ENCODE results near the gene KCNA10.

Gene KCNA10

GRCh38 chr1:110477445-110477957, 41.5 kb downstream of the KCNA10 start:
- H3K27me3 ChIP-seq (ENCODE audit: control insufficient read depth, insufficient read depth, low read length), result no peaks in the 10 kb centered on the region
- peak overlapping the region; percentile 21 for H3K27ac ChIP-seq (ENCODE audit: low read depth, low read length)
- H3K36me3 ChIP-seq (ENCODE audit: control insufficient read depth, insufficient read depth, low read length), result no peaks in the 10 kb centered on the region
- no peak overlapping the region for H3K4me3 ChIP-seq (ENCODE audit: low read depth, low read length)
- peaks cover 7% of the 10 kb centered on the region; the same call in 1 of the 2 replicates for H3K4me1 ChIP-seq (ENCODE audit: control insufficient read depth, insufficient read depth, low read length)
- no peak overlapping the region for H3K9ac ChIP-seq (ENCODE audit: low read depth, low read length)
- H3K9me3 ChIP-seq (ENCODE audit: control insufficient read depth, insufficient read depth, low read length), result no peaks in the 10 kb centered on the region

DNA sequence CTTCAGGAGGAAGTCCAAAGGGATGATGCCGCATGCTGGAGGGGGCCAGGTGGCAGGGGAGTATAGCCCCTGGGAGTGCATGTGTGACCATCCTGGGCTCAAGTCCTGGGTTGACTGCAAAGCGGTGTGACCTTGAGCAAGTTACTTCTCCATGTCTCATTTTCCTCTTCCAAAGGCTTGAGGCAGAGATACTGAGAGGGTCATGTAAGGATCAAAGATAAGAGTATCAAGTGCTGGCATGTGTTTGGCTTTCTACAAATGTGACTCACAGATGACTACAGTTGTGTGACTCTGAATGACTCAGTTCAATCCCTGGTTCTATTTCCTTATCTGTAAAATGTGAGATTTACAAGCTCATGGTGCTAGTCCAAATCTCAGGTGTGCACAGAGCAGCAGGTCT, 41.9 kb downstream of the KCNA10 start:
- Histone ChIP-seq H3K27ac (ENCODE audit: low read depth, low read length) (peak overlapping the region; percentile 21), H3K4me3 (ENCODE audit: low read depth, low read length) (no peak overlapping the region), H3K9ac (ENCODE audit: low read depth, low read length) (no peak overlapping the region), H3K9me3 (ENCODE audit: control insufficient read depth, insufficient read depth, low read length) (no peaks in the 10 kb centered on the region), H3K27me3 (ENCODE audit: control insufficient read depth, insufficient read depth, low read length) (no peaks in the 10 kb centered on the region), H3K36me3 (ENCODE audit: control insufficient read depth, insufficient read depth, low read length) (no peaks in the 10 kb centered on the region), H3K4me1 (ENCODE audit: control insufficient read depth, insufficient read depth, low read length) (peaks cover 4% of the 10 kb centered on the region; the same call in 1 of the 2 replicates)

GRCh38 chr1:110476028-110476765, 42.8 kb downstream of the KCNA10 start:
- Histone ChIP-seq H3K4me1 (ENCODE audit: control insufficient read depth, insufficient read depth, low read length) (no peaks in the 10 kb centered on the region), H3K9me3 (ENCODE audit: control insufficient read depth, insufficient read depth, low read length) (no peaks in the 10 kb centered on the region), H3K9ac (ENCODE audit: low read depth, low read length) (no peak overlapping the region), H3K36me3 (ENCODE audit: control insufficient read depth, insufficient read depth, low read length) (no peaks in the 10 kb centered on the region), H3K4me3 (ENCODE audit: low read depth, low read length) (no peak overlapping the region), H3K27ac (ENCODE audit: low read depth, low read length) (no peak overlapping the region), H3K27me3 (ENCODE audit: control insufficient read depth, insufficient read depth, low read length) (no peaks in the 10 kb centered on the region)

DNA sequence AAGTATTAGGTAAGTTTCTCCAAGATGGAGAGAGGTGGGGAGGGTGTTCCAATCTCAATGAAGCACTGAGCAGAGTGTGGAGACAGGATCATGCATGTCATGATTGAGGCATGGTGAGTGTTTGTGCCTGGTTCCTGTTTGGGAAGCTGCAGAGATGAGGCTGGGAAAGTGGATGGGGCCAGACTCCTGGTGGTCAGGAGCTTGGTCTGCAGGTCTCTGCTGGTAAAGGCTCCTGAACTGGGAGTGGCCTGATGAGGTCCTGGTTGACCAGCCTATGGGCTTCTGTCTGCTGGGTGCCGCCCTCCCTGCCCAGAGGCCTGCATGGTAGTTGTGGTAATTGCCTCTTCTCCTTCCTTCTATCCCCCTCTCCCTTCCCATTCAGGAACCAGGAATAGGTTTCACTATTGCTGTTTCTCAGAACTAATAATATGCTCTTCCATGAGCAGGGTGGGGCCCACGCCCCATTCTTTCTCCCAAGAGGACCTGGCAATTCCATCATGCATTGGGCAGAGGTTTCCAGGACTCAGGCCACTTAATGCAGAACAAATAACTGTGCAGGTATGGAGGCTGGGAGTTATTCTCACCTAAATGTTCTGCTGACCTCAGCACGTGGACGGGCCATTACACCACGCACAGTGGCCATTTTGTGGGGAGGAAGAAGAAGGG, 43.5 kb downstream of the KCNA10 start:
- Histone ChIP-seq H3K4me3 (ENCODE audit: low read depth, low read length) (no peak overlapping the region), H3K27me3 (ENCODE audit: control insufficient read depth, insufficient read depth, low read length) (no peaks in the 10 kb centered on the region), H3K27ac (ENCODE audit: low read depth, low read length) (no peak overlapping the region), H3K9ac (ENCODE audit: low read depth, low read length) (no peak overlapping the region), H3K4me1 (ENCODE audit: control insufficient read depth, insufficient read depth, low read length) (no peaks in the 10 kb centered on the region), H3K36me3 (ENCODE audit: control insufficient read depth, insufficient read depth, low read length) (no peaks in the 10 kb centered on the region), H3K9me3 (ENCODE audit: control insufficient read depth, insufficient read depth, low read length) (no peaks in the 10 kb centered on the region)

- Histone ChIP-seq H3K9me3 (ENCODE audit: control insufficient read depth, insufficient read depth, low read length) (no peaks in the 10 kb centered on the region), H3K4me3 (ENCODE audit: low read depth, low read length) (no peak overlapping the region), H3K9ac (ENCODE audit: low read depth, low read length) (no peak overlapping the region), H3K27ac (ENCODE audit: low read depth, low read length) (no peak overlapping the region), H3K4me1 (ENCODE audit: control insufficient read depth, insufficient read depth, low read length) (no peaks in the 10 kb centered on the region), H3K27me3 (ENCODE audit: control insufficient read depth, insufficient read depth, low read length) (no peaks in the 10 kb centered on the region), H3K36me3 (ENCODE audit: control insufficient read depth, insufficient read depth, low read length) (no peaks in the 10 kb centered on the region)
Measured at GRCh38 chr1:110474444-110474843, 44.5 kb downstream of the KCNA10 start.

DNA sequence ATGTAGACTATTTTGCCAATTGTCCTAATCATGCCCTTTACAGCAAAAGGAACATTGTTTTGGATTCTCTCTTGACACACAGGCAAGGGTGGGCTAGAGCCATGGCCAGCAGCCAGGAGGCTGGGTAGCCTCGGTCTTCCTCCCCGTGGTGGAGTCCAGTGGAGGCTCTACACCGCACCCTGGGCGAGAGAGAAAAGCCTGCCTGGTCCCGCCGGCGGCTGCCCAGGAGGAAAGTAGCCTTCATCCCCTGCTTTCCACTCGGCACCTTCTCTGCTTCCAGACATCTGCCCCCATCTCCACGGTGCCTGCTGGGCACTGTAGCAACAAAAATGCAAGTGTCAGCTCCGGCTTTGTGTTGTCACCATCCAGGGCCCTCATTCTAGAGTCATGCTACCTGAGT, 46.4 kb downstream of the KCNA10 start:
- Histone ChIP-seq H3K36me3 (ENCODE audit: control insufficient read depth, insufficient read depth, low read length) (no peaks in the 10 kb centered on the region), H3K9ac (ENCODE audit: low read depth, low read length) (no peak overlapping the region), H3K4me1 (ENCODE audit: control insufficient read depth, insufficient read depth, low read length) (no peaks in the 10 kb centered on the region), H3K9me3 (ENCODE audit: control insufficient read depth, insufficient read depth, low read length) (no peaks in the 10 kb centered on the region), H3K4me3 (ENCODE audit: low read depth, low read length) (no peak overlapping the region), H3K27me3 (ENCODE audit: control insufficient read depth, insufficient read depth, low read length) (no peaks in the 10 kb centered on the region), H3K27ac (ENCODE audit: low read depth, low read length) (no peak overlapping the region)

DNA sequence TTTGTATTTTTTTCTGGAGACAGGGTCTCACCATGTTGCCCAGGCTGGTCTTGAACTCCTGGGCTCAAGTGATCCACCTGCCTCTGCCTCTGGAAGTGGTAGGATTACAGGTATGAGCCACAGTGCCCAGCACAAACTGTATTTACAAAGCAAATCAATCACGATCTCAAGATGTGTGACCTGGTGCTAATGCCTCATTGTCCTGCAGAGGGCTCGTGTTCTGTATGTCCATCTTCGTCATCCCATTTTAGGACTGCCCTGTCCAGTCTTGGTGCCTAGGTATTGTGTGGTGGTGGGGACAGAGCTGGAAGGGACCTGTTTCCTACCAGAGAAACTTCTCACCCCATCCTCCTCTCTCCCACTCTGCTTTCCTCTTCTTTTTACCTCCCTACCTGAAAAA, 47.8 kb downstream of the KCNA10 start:
- Histone ChIP-seq H3K27me3 (ENCODE audit: control insufficient read depth, insufficient read depth, low read length) (no peaks in the 10 kb centered on the region), H3K9ac (ENCODE audit: low read depth, low read length) (no peak overlapping the region), H3K36me3 (ENCODE audit: control insufficient read depth, insufficient read depth, low read length) (no peaks in the 10 kb centered on the region), H3K9me3 (ENCODE audit: control insufficient read depth, insufficient read depth, low read length) (no peaks in the 10 kb centered on the region), H3K4me3 (ENCODE audit: low read depth, low read length) (no peak overlapping the region), H3K4me1 (ENCODE audit: control insufficient read depth, insufficient read depth, low read length) (no peaks in the 10 kb centered on the region), H3K27ac (ENCODE audit: low read depth, low read length) (no peak overlapping the region)

All from HUES48 (cell line).